ENCODE data around the gene CACHD1. TPM values are rescaled to one million over a fixed set of nuclear protein-coding genes. Genes with fewer than 3 reads are reported as not detected.
A peak's percentile ranks its signal among the peaks of the same experiment; 100 is the strongest.
"Not testable (repeated sequence)": the region's sequence is repeated elsewhere in the genome, so short reads cannot be mapped to it uniquely, and the experiment has no call there.

Gene CACHD1
- total RNA-seq, 1 donor from 2014 or later: 16.7 TPM

- DNase-seq (ENCODE audit: low spot score) (no peak), ATAC-seq (no peak)
Measured at GRCh38 chr1:64490213-64490818, 20.4 kb downstream of the CACHD1 start.

GRCh38 chr1:64492424-64492823, 22.5 kb downstream of the CACHD1 start:
- DNase-seq (ENCODE audit: low spot score) (no peak), ATAC-seq (no peak)
- intact Hi-C loops (cut with DNase I): no loop called here

More at GRCh38 chr1:64490213-64490818, 20.4 kb downstream of the CACHD1 start:
- intact Hi-C loops (cut with DNase I): no loop called here

- no peak for ATAC-seq
Measured at GRCh38 chr1:64493831-64494230, 23.9 kb downstream of the CACHD1 start.

GRCh38 chr1:64494659-64495058, 24.7 kb downstream of the CACHD1 start:
- intact Hi-C loops (cut with DNase I): no loop called here
- DNase-seq (ENCODE audit: low spot score): no peak
- ATAC-seq: no peak

More at GRCh38 chr1:64493831-64494230, 23.9 kb downstream of the CACHD1 start:
- intact Hi-C loops (cut with DNase I): no loop called here
- DNase-seq (ENCODE audit: low spot score): no peak

- ATAC-seq (no peak), DNase-seq (ENCODE audit: low spot score) (no peak)
- intact Hi-C loops (cut with DNase I): no loop called here
Measured at GRCh38 chr1:64495878-64496277, 25.9 kb downstream of the CACHD1 start.

GRCh38 chr1:64496606-64497005, 26.7 kb downstream of the CACHD1 start:
- DNase-seq (ENCODE audit: low spot score): no peak
- intact Hi-C loops (cut with DNase I): no loop called here
- ATAC-seq: no peak

- DNase-seq (ENCODE audit: low spot score): no peak
- intact Hi-C loops (cut with DNase I): no loop called here
- ATAC-seq: no peak
Measured at GRCh38 chr1:64497088-64497883, 27.4 kb downstream of the CACHD1 start.

- no peak for DNase-seq (ENCODE audit: low spot score)
- intact Hi-C loops (cut with DNase I): no loop called here
- ATAC-seq: no peak
Measured at GRCh38 chr1:64498325-64498724, 28.4 kb downstream of the CACHD1 start.

- intact Hi-C loops (cut with DNase I): no loop called here
- ATAC-seq (no peak), DNase-seq (ENCODE audit: low spot score) (no peak)
Measured at GRCh38 chr1:64499011-64499410, 29.1 kb downstream of the CACHD1 start.

- ATAC-seq (no peak), DNase-seq (ENCODE audit: low spot score) (no peak)
- intact Hi-C loops (cut with DNase I): no loop called here
Measured at GRCh38 chr1:64499966-64500365, 30.0 kb downstream of the CACHD1 start.

GRCh38 chr1:64502083-64502482, 32.2 kb downstream of the CACHD1 start:
- intact Hi-C loops (cut with DNase I): no loop called here
- no peak for ATAC-seq
- no peak for DNase-seq (ENCODE audit: low spot score)

- intact Hi-C loops (cut with DNase I): no loop called here
- DNase-seq (ENCODE audit: low spot score) (no peak), ATAC-seq (no peak)
Measured at GRCh38 chr1:64502931-64503330, 33.0 kb downstream of the CACHD1 start.

- intact Hi-C loops (cut with DNase I): no loop called here
- peak; percentile 54 for DNase-seq (ENCODE audit: low spot score)
- ATAC-seq: peak; percentile 34
Measured at GRCh38 chr1:64505232-64505943, 35.5 kb downstream of the CACHD1 start.

GRCh38 chr1:64505944-64506655, 36.2 kb downstream of the CACHD1 start:
- intact Hi-C loops (cut with DNase I): no loop called here
- DNase-seq (ENCODE audit: low spot score) (no peak), ATAC-seq (no peak)

- intact Hi-C loops (cut with DNase I): no loop called here
- DNase-seq (ENCODE audit: low spot score): no peak
- ATAC-seq: no peak
Measured at GRCh38 chr1:64508629-64509028, 38.7 kb downstream of the CACHD1 start.

- intact Hi-C loops (cut with DNase I): no loop called here
- ATAC-seq (no peak), DNase-seq (ENCODE audit: low spot score) (no peak)
Measured at GRCh38 chr1:64511044-64511443, 41.1 kb downstream of the CACHD1 start.

GRCh38 chr1:64512206-64512605, 42.3 kb downstream of the CACHD1 start:
- intact Hi-C loops (cut with DNase I); DNase-seq (ENCODE audit: low spot score): not testable (repeated sequence)
- ATAC-seq: peak; percentile 23

- no peak for DNase-seq (ENCODE audit: low spot score)
- no peak for ATAC-seq
- intact Hi-C loops (cut with DNase I): no loop called here
Measured at GRCh38 chr1:64513545-64513944, 43.6 kb downstream of the CACHD1 start.

- no peak for DNase-seq (ENCODE audit: low spot score)
- peak; percentile 35 for ATAC-seq
- intact Hi-C loops (cut with DNase I): no loop called here
Measured at GRCh38 chr1:64514197-64514765, 44.4 kb downstream of the CACHD1 start.

All from sciatic nerve (tissue), 2 donors.